ENCODE data around the gene SNRPN. TPM values are rescaled to one million over a fixed set of nuclear protein-coding genes. Genes with fewer than 3 reads are reported as not detected.

Gene SNRPN
- total RNA-seq, 1 experiment from 2014 or later, result 2.0 TPM

DNA sequence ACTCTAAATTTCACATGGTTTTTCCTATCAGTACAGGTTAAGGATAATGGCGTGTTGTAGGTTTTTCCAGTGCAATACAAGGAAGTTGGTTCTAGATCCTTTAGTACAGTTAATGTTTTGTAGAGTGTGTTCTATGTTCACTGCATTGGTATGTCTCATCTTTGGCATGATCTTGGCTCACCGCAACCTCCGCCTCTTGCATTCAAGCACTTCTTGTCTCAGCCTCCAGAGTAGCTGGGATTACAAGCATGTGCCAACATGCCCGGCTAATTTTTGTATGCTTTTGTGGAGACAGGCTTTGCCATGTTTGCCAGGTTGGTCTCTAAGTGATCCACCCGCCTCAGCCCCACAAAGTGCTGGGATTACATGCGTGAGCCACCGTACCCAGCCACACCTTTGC lies 30.4 kb downstream of the SNRPN start:
- no peak for DNase-seq (ENCODE audit: low read depth, low spot score)
- H3K27ac ChIP-seq (ENCODE audit: low read depth, low read length), result no peak overlapping the region
- no TSS peak for BruUV-seq (replicated peaks)
- intact Hi-C loops (cut with micrococcal nuclease), result no loop called here
- no peaks in the 10 kb centered on the region for H3K36me3 ChIP-seq (ENCODE audit: control insufficient read depth in 1 of 2, insufficient read depth in 2 of 2, low read length in 2 of 2)
- TF ChIP-seq RAD21 (IDR thresholded peaks at IDR 0.05; ENCODE audit: low read depth), result no peak
- no peak for TF ChIP-seq ZNF274 (IDR thresholded peaks at IDR 0.05; ENCODE audit: low read depth, low read length)
- TF ChIP-seq, protein P1, sequence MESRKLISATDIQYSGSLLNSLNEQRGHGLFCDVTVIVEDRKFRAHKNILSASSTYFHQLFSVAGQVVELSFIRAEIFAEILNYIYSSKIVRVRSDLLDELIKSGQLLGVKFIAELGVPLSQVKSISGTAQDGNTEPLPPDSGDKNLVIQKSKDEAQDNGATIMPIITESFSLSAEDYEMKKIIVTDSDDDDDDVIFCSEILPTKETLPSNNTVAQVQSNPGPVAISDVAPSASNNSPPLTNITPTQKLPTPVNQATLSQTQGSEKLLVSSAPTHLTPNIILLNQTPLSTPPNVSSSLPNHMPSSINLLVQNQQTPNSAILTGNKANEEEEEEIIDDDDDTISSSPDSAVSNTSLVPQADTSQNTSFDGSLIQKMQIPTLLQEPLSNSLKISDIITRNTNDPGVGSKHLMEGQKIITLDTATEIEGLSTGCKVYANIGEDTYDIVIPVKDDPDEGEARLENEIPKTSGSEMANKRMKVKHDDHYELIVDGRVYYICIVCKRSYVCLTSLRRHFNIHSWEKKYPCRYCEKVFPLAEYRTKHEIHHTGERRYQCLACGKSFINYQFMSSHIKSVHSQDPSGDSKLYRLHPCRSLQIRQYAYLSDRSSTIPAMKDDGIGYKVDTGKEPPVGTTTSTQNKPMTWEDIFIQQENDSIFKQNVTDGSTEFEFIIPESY (IDR thresholded peaks at IDR 0.05; ENCODE audit: extremely low read depth, insufficient replicate concordance, low read length), result no peak
- no peak for TF ChIP-seq EZH2phosphoT487 (IDR thresholded peaks at IDR 0.05; ENCODE audit: borderline replicate concordance)
- no peak for TF ChIP-seq YY1 (IDR thresholded peaks at IDR 0.05; ENCODE audit: extremely low read depth, insufficient replicate concordance, low read depth, low read length)
- TF ChIP-seq CEBPB (IDR thresholded peaks at IDR 0.05; ENCODE audit: low read depth), result no peak
- no peak for TF ChIP-seq SP1 (IDR thresholded peaks at IDR 0.05; ENCODE audit: low read depth)
- TF ChIP-seq POLR2AphosphoS5 (IDR thresholded peaks at IDR 0.05; ENCODE audit: low read depth, low read length), result no peak
- no peak for TF ChIP-seq SIN3A (IDR thresholded peaks at IDR 0.05; ENCODE audit: low read depth)
- TF ChIP-seq, protein P2, sequence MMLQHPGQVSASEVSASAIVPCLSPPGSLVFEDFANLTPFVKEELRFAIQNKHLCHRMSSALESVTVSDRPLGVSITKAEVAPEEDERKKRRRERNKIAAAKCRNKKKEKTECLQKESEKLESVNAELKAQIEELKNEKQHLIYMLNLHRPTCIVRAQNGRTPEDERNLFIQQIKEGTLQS (IDR thresholded peaks at IDR 0.05), result no peak
- TF ChIP-seq EGR1 (IDR thresholded peaks at IDR 0.05; ENCODE audit: low read depth), result no peak
- TF ChIP-seq, protein P3, sequence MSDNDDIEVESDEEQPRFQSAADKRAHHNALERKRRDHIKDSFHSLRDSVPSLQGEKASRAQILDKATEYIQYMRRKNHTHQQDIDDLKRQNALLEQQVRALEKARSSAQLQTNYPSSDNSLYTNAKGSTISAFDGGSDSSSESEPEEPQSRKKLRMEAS (IDR thresholded peaks at IDR 0.05), result no peak
- no peak for TF ChIP-seq JUND (IDR thresholded peaks at IDR 0.05)
- TF ChIP-seq POLR2A (IDR thresholded peaks at IDR 0.05; ENCODE audit: borderline replicate concordance, extremely low read depth, insufficient read depth, insufficient read length), result no peak
- H2AFZ ChIP-seq (ENCODE audit: low read depth, low read length, poor library complexity, severe bottlenecking), result no peak overlapping the region
- CTCF ChIA-PET, result no interaction called here
- no peaks in the 10 kb centered on the region for H3K4me1 ChIP-seq (ENCODE audit: control insufficient read depth in 1 of 2, insufficient read depth in 2 of 2, low read length in 2 of 2)
- no peaks in the 10 kb centered on the region for H3K27me3 ChIP-seq (ENCODE audit: insufficient read depth, low read length)
- ATAC-seq, result no peak
- RAD21 ChIA-PET (ENCODE audit: low non-redundant PET in 1 of 2, low total read pairs in 2 of 2, uncharacterized antibody in 2 of 2, unreplicated experiment in 2 of 2), result no interaction called here
- no peaks in the 10 kb centered on the region for H3K79me2 ChIP-seq (ENCODE audit: insufficient read depth, low read length)
- peaks cover 0 to 35% of the 10 kb centered on the region in 2 experiments; a peak in 3 of 4 replicates for H3K9me3 ChIP-seq (ENCODE audit: control insufficient read depth in 1 of 2, insufficient read depth in 1 of 2, low read depth in 1 of 2, low read length in 2 of 2)
- POLR2A ChIA-PET, result no interaction called here
- no peak overlapping the region for H3K9ac ChIP-seq (ENCODE audit: low read length)
- H3K4me2 ChIP-seq (ENCODE audit: low read length), result no peak overlapping the region
- H3K9me2 ChIP-seq (ENCODE audit: insufficient read depth), result no peaks in the 10 kb centered on the region
- no peaks in the 10 kb centered on the region for H4K20me1 ChIP-seq (ENCODE audit: insufficient read depth)
- no peak overlapping the region for H3K4me3 ChIP-seq (replicated peaks in 1 of 2; ENCODE audit: low read depth in 1 of 2, low read length in 2 of 2)
